Activated naive CD4-positive, alpha-beta T cell treated with anti-CD3 and anti-CD28 coated beads for 36 hours (primary cell): Measurements from ENCODE around the gene KCNC3. TPM values are rescaled to one million over a fixed set of nuclear protein-coding genes. Genes with fewer than 3 reads are reported as not detected.

Source experiments
- total RNA-seq, 2 experiments: library from RNA; stranded (reverse); gene quantifications; one replicate each; pipeline ENCODE4 v1.2.3, GENCODE V29; 2021

Gene KCNC3
- total RNA-seq, 2 experiments from 2014 or later = 2.0 to 2.4 TPM

Other genes with a start within 250 kb of the KCNC3 start
- gene IZUMO2, start 166.1 kb downstream of the KCNC3 start, total RNA-seq = not detected
- gene MYH14, start 125.8 kb downstream of the KCNC3 start, total RNA-seq = not detected
- 10 to 100 TPM; 40.2 to 41.0 TPM for gene NAPSA, start 36.3 kb upstream of the KCNC3 start, total RNA-seq
- 10 to 100 TPM; 47.2 to 49.3 TPM for gene NR1H2, start 47.1 kb upstream of the KCNC3 start, total RNA-seq
- 100 to 1,000 TPM; 221 to 224 TPM for gene POLD1, start 55.0 kb upstream of the KCNC3 start, total RNA-seq
- gene SPIB, start 89.6 kb upstream of the KCNC3 start, total RNA-seq = under 1 TPM; 0.36 to 0.47 TPM
- 1 to 10 TPM in 1 of 2 experiments, under 1 TPM in 1; 0.64 to 1.6 TPM for gene MYBPC2, start 103.5 kb upstream of the KCNC3 start, total RNA-seq
- 10 to 100 TPM; 28.4 to 29.2 TPM for gene EMC10, start 147.1 kb upstream of the KCNC3 start, total RNA-seq
- gene GARIN5A, start 147.5 kb upstream of the KCNC3 start, total RNA-seq = under 1 TPM in 1 of 2 experiments, not detected in 1; 0.57 TPM
- gene JOSD2, start 181.8 kb upstream of the KCNC3 start, total RNA-seq = 10 to 100 TPM; 17.2 to 17.9 TPM
- gene ASPDH, start 184.5 kb upstream of the KCNC3 start, total RNA-seq = not detected
- gene LRRC4B, start 239.1 kb upstream of the KCNC3 start, total RNA-seq = not detected